GM18511 (cell line): ENCODE measurements around the gene CFAP61.
"Not testable (repeated sequence)": the region's sequence is repeated elsewhere in the genome, so short reads cannot be mapped to it uniquely, and the experiment has no call there.

ENCODE experiments used
- ATAC-seq: cut with Tn5 transposase; IDR thresholded peaks from one replicate; pipeline ENCODE4 v1.9.1; 2021; ENCODE audit warnings: mild to moderate bottlenecking, moderate library complexity; ENCODE audit not compliant: unreplicated experiment

Gene CFAP61

DNA sequence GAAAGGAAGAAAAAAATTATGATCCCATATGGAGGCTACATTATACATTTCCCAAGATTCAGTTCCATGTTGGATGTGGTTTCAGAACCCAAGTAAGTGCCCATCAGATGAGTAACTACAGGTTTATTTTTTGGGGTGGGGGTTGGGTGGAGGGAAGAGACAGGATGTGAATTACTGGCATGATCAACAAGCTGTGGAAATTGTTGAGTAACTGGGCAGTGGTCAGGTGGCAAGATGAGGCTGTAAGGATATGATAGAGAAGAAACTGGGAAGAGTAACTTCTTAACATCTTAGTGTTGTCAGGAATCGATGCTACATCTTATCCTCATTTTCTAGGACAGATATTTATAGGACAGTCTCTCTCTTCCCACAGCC lies 153.5 kb downstream of the CFAP61 start:
- no peak for ATAC-seq

DNA sequence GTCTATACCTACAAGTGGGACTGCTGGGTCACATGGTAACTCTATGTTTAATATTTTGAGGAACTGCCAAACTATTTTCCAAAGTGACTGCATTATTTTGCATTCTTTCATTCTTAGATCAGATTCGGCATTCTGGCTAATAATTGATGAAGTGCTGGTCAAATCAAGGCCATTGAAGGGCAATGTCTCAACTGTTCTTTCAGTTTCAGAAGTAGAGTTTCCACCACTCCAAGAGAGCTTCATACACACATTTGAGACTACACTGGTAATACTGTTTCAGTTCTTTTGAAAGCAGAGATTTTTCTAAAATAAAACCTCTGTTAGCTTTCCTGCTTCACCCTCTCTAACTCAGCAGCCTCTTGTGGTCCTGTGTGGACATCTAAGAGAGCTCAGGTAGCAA lies 154.5 kb downstream of the CFAP61 start:
- peak; percentile 92 for ATAC-seq

DNA sequence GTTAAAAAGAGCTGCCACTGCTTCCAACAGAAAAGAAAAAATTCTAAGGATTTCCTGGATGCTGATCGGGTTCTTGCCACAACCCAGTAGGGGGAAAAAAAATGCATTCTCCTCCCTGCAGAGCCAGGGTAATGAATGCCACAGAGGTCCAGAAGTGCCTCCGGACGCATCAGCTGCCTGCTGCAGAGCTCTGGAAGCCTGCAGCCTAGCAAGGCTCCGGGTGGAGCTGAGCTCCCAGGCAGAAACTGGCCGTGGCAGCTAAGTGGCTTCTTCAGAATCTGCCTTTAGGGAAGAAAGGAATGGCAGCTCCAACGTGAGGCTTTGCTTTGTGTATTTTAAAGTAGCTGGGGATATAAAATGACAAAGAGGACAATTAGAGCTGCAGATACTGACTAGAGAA lies 155.0 kb downstream of the CFAP61 start:
- ATAC-seq = no peak

DNA sequence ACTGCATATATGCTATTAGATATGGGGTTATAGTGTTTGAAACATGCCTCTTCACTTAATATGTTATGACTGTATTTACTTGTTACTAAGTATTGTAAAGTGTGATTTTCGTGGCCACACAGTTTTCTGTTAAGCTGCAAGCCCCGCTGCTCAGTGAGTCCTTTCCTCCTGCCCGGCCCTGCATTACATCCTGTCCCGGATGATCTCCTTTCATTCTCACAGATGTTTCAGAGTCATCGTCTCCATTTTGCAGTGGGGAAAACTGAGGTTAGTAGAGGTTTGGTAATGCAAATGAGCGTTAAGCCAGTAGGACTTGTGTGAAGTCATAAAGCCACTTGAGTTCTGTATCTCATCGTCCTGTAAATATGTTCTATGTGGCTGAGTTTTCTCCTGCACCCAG lies 155.5 kb downstream of the CFAP61 start:
- ATAC-seq = peak; percentile 53

DNA sequence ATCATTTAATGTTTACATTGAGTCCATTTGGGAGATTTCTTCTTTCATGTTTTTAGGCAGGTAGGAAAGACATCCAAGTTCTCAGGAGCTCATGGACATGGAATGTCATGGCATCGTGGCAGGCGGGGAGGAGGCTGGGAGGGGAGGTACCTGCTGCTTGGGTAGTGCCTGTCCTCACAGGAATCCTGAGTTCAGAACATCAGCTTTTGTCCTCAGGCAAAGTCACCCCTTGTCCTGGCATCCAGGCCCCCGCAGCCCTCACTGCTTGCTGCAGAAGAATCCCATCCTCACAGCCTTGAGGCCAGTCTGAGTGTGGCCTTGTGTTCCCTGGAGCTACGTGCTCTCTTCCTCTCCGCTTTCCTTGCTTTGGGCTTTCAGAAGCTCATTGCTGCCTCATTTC lies 157.4 kb downstream of the CFAP61 start:
- ATAC-seq = no peak

DNA sequence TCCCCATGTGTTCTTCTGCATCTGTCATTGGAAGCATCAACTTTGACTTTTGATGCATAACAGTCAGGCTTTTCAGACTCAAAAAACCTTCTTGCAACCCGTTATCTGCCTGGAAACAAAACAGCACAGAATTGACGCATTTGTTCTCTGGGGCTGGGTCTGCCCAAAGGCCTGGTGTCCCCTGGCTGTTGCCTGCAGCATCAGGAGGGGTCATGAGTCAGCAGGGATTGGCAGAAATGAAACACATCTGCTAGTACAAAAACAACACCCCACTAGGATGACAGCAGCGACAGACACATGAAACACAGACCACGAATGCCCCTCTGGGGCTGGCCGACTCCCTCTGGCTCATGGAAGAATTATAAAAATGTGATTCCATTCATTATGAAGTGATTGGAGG lies 158.0 kb downstream of the CFAP61 start:
- ATAC-seq = no peak

DNA sequence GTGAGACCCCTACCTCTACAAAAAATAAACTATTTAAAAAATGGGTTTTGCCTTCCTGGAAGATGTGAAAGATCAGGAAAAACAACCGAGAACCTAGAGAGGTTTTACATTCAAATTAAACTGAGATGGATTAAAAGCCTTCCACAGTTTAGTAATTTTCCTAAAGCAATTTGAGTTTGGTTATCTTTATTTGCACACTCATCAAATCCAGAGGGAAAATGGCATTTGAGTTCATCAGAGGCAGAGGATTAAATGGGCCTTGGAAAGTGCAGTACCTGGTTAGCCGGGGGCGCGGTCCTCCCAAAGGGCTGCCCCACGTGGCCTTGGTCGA lies 158.6 kb downstream of the CFAP61 start:
- no peak for ATAC-seq

DNA sequence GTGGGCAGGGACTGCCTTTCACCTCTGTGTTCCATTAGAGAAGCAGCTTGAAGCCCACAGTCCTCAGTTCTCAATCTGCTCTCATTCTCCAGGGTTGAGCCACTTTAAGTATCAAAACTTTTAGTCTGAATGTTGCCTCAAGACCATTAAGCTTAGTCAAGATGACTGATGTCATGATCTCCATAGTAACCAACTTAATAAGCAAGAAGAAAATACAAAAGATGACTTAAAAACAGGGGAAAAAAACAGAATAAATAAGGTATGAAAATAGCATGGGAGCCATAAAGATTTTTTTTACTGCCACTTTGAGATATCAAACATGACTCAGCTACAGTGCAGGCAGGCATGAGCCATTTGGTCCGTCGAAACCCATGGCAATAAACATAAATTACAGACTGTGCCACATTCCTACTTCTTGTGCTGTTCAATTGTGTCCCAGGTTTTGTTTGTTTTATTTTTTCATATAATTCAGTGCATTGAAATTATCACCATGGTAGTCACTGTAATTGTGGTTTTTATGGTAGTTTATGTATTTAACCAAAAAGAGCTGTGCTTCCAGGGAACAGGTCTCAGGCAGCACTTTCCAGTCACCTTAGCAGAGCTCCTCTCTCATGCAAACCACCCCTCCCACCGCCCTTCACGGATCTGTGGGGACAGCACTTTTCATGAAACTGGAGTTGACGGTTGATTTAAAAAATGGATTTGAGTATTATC lies 159.1 kb downstream of the CFAP61 start:
- ATAC-seq = no peak

DNA sequence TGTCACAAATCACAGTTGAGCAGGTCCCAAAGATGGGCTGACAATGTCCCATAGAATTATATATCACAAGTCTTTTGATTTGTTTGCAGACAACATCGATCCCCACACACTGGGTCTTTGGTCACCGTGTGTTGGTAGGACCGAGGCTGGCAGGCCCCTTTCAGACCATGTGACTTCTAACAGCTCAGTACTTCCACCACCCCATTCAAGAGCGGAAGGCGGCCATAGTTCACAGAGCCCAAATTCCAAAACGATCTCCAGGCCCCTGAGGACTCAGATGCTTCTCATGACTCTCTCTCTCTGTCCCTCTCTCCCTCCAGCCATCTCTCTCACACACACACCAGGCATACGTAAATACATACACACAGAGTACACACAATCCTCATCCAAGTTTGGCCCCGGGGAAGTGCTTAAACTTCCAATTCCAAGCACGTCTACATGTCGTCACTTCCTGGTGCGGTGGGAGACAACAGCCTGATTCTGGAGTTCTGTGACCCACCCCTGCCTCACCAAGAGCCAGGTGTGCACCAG lies 159.7 kb downstream of the CFAP61 start:
- no peak for ATAC-seq

DNA sequence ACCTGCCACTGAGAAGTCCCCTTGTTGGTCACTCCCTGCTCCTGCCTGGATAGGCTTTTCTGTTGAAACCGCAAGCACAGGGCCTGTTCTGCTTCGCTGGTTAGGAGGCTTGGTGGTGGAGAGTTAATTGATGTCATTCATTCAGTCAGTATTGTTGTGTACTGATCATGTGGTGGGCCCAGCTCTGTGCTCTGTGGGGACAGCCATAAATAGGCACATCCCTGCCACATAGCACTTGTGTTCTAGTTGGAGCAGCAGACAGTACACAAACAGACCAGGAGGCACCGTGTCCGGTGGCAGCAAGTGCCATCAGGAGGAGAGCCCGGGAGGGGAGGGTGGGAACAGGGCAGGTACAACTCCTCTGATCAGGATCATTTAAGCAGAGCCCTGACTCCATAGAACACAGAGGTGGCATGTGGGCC lies 160.4 kb downstream of the CFAP61 start:
- no peak for ATAC-seq

DNA sequence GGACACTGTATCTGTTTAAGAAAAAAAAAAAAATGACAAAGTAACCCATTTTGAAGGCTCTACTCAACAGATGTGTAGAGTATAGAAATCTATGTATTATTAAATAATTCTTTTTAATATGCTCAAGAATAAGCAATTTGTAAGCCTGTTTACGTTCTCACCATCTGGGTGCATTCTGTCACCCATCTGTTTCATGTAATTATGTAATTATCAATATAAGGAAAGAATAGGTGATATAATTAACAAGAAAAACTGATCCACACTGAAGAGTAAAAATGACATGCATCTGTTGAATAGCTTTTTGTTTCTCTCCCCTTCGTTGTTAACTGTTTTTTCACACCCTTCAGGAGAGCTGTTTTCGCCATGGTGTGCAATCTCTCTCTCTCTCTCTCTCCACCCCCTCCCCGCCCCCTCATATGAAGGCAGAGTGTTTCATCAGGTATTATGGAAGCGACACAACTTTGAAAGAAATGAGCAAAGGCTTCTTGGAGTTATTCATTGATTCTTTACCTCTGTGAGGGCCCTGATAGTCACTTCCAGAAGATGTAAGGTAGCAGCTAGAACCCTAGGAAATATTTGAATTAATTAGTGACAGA lies 161.3 kb downstream of the CFAP61 start:
- no peak for ATAC-seq

DNA sequence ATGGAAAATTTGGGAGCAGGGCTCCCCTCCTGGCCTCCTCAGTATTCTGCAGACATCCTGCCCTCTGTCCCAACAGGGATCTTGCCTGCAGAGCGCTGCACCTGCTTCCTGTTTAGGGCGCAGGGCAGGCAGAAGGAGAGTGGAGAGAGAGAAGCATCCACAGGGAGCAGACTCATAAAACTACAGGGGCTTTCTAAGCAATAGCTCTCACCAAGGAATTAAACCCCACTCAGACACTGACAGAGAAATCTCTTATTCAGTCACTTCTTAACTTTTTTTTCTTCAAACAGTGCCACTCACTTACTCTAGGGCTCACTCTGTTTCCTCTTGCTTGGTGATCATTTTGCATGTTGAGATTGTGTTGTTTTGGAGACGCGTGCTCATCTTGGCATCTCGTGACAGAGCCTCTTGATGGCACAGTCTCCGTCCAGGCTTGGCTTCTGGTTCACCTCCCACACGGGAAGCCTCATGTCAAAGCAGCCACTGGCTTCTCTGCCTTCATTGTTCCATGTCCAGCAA lies 162.5 kb downstream of the CFAP61 start:
- ATAC-seq = no peak

DNA sequence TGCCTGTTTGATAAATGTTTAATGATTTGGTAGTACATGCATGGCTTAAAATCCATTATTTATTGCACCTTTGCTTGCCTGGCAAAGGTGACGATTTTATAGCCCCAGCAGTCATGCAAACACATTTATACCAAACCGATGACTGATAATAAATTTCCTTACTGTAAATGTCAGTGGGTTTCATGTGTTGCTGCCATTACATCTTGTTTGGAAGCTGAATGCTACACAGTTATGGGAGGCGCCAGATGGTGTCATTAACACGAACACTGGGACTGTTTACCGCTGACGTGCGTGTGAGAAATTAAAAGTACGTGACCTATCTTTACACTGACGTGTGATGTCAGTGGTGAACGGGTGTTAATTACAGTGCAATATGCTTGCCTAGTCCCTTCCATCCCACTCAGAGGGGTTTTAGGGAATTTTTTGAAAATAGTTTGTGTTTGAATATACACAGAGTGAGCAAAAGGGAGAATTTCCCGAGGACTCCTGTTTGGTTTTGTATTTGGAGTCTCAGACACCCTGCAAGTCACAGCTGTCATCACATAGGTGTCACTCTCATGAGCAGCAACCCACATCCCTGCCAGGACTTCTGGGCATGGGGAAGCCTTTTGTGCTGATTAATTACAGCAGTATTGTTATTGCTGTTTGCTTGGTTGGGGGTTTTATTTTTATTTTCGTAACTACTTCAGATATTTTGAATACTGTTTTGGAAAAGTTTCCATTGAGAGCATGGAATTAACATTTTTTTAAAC lies 163.8 kb downstream of the CFAP61 start:
- ATAC-seq = no peak

DNA sequence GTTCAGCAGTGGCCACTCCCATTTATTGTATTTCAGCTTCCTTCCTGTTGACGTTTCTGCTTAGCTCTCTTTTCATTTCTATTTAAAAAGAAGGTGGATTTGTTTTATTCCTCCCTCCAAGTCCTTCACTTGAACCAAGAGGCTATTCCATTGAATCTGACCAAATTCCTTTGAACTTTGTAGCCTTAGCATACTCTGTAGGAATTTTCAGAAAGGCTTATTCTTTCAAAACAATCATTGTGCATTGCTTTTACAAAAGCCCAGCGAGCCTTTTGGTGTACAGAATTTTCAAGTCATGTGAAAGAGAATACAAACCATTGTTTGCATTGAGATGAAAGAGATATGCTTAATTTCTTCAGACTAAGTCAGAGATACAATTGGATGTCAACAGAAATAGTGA lies 164.6 kb downstream of the CFAP61 start:
- no peak for ATAC-seq

DNA sequence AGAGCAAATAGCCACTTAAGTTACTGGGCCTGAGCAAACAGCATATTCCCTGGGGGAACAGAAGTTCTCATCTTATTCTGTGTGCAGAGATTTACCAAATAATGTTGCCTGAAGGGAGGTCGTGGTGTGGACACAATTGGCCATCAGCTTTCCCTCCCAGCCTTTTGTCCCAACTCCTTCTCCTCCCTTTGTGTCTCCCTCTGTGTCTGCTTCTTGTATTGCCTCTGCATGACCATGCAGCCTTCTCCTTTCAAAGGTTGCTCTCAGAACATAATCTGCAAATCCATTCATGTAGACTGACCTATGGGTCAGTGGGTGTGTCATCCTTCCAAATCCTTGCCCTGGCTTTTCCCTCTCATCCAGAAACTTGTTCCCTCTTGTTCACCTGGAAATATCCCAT lies 165.3 kb downstream of the CFAP61 start:
- ATAC-seq = no peak

DNA sequence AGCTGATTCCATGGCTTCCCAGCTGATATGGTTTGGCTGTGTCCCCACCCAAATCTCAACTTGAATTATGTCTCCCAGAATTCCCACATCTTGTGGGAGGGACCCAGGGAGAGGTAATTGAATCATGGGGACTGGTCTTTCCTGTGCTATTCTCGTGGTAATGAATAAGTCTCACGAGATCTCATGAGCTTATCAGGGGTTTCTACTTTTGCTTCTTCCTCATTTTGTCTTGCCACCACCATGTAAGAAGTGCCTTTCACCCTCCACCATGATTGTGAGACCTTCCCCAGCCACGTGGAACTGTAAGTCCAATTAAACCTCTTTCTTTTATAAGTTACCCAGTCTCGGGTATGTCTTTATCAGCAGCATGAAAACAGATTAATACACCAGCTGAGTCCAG lies 165.8 kb downstream of the CFAP61 start:
- ATAC-seq = not testable (repeated sequence)

DNA sequence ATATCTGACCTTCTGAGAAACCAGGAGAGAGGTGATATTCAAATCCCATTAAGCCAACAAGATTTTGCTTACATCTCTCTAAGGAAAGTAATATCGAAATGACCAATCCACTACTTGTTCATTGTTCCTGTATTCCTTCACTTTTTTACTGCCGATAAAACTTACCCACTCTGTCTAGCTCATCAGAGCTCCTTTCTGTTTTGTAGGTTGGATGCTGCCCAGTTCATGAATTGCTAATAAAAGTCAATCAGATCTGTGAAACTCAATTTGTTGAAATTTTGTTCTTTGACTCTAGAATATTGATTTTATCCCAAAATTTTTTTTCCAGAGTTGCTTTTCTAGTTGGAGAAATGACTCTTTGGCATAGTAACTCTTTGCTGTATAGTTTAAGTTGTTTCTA lies 166.7 kb downstream of the CFAP61 start:
- ATAC-seq = no peak

DNA sequence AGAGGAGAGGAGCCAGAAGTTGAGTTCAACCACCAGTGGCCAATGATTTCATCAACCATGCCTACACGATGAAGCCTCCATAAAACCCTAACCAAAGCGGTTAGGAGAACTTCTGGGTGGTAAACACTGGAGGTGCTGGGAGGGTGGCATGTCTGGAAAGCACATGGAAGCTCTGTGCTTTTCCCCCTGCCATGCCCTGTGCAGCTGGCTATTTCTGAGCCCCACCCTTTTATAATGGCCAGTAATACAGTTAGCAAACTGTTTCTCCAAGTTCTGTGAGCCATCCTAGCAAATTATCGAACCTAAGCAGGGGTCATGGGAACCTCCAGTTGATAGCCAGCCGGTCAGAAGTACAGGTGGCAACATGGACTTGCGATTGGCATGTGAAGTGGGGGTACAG lies 167.8 kb downstream of the CFAP61 start:
- no peak for ATAC-seq

DNA sequence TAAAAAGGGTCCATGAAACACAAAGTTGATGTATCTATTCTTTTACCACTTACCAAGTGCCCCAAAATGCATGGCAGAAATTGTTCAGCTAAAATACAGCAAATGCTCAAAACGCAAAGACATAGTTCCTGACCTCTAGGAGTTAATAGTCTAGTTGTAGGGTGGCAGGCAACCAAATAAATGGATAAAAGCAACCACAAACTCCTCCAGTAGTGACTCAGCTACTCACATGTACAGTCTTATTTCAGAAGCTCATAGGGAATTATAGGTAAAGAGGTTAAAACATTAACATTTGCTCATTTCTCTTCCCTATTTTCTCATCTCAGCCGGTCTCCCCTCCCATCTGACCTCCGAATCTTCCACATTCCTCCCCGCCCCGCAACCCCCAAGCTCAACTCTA lies 171.6 kb downstream of the CFAP61 start:
- no peak for ATAC-seq

DNA sequence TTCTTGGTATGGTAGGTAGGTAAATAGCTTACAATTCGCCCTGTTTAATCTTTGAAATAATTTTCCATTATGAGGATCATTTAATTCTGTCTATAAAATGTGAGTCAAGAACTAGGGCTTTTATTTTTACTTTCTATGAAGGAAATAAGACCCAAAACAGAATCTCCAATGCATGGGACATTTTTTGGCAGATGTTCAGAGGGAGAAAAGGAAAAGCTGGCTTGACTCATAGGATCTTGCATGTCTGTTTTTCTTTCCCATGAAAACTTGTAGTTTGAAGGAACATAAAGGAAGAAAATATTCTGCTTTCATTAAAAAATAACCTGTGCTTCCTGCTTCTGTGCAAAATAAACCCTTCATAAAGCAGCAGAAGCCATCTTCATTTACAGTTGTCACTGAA lies 172.5 kb downstream of the CFAP61 start:
- no peak for ATAC-seq

DNA sequence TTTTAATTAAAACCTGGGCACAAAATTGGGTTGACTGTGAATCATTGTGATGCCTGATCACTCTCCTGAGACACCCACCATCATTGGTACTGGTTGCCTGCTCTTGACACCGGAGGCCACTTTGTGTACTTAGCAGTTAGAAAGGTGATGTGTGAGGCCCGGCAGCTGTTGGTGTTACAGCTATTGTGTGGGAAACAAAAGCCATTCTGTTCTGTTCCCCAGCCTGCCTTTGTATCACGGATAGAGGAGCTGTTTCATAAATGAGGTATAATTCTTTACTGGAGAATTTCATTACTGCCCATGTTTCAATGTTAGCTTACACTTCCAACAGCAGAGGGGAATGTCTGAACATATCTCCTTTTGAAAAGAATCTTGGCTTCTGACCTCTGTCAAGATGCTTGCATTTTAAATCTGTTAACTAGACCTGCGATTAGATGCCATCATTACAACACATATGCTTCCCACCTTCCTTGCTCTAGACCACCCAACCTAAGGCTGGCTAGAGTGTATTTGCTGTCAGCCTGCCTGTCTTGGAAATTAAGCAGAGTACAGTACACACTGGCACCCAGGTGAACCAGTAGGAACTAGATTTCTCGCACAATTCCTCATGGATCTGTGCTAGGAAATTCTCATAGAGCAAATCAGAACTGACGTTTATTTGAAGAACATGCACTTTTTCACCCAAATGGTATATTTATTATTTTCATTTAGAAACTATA lies 173.2 kb downstream of the CFAP61 start:
- no peak for ATAC-seq
